Dermis microvascular lymphatic vessel endothelial cell (primary cell): ENCODE measurements around the gene TPRA1. TPM values are rescaled to one million over a fixed set of nuclear protein-coding genes. Genes with fewer than 3 reads are reported as not detected.
A peak's percentile ranks its signal among the peaks of the same experiment; 100 is the strongest.
"Not testable (repeated sequence)": the region's sequence is repeated elsewhere in the genome, so short reads cannot be mapped to it uniquely, and the experiment has no call there.

Source experiments
- DNase-seq, 2 donors: peaks; one replicate each; pipeline versions ENCODE4 v3.0.0 to v3.0.0-alpha.2; 2010; ENCODE audit warnings: low read depth in 2 of 2
- total RNA-seq: library from RNA; depleted of rRNA; stranded (reverse); fragments of >200 nt; gene quantifications from 2 replicates; pipeline ENCODE4 v1.2.1, GENCODE V29; 2014

The TPRA1 gene
- total RNA-seq, 1 donor from 2014 or later: 23.1 TPM

DNA sequence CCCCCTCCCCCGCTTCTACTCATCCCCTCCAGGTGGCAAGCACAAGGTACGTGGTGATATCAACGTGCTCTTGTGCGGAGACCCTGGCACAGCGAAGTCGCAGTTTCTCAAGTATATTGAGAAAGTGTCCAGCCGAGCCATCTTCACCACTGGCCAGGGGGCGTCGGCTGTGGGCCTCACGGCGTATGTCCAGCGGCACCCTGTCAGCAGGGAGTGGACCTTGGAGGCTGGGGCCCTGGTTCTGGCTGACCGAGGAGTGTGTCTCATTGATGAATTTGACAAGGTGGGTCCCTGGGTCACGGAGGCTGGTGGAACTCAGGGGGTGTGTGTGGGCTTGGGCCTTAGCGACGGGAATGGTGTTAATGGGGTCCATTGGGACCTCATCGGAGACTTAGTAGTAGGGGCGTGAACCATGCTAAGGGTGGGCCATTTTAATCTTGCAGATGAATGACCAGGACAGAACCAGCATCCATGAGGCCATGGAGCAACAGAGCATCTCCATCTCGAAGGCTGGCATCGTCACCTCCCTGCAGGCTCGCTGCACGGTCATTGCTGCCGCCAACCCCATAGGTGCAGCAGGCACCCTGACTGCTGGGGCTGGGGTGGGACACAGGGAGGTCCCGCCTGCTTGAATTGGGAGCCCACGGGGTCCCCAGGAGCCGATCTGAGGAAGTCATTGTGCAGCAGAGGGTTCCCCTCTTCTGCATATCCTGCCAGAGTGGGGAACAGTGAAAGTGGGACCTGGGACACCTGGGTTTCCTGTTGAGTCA lies 26.5 kb upstream of the TPRA1 start:
- DNase-seq: no peak

DNA sequence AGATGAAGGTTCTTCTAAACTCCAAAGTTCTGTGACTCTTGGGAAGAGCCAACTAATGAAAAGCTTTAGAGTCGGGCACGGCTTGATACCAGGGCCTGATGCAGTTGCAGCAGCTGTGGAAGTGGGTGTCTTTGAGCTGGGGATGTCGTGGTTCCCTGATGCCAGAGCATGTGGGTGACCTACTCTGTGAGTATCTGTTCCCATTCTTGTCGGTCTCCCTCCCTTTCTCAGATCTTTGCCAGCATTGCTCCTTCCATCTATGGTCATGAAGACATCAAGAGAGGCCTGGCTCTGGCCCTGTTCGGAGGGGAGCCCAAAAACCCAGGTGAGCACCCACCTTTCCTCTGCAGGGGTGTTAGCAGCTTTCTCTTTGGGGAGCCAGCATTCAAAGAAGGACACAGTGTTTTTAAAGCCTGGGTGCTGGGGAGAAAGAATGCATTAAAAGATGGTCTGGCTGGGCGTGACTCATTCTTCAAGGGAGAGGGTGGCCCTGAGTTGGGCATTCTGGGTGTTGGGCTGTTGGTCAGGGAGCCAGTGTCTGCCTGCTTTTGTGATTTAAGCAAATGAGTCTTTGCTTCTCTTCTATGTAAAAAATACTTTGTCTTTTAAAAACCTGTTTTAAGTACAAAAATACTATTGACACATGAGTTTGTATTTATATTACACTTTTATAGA lies 25.2 kb upstream of the TPRA1 start:
- DNase-seq: no peak

- no peak for DNase-seq
Measured at GRCh38 chr3:127614928-127615589, 24.5 kb upstream of the TPRA1 start.

- DNase-seq: no peak
Measured at GRCh38 chr3:127613406-127613805, 22.9 kb upstream of the TPRA1 start.

- peak in 1 of 2 donors; percentile 62 for DNase-seq
Measured at GRCh38 chr3:127612966-127613365, 22.4 kb upstream of the TPRA1 start.

- no peak for DNase-seq
Measured at GRCh38 chr3:127611251-127611650, 20.7 kb upstream of the TPRA1 start.

GRCh38 chr3:127610105-127610504 lies 19.6 kb upstream of the TPRA1 start:
- DNase-seq: no peak

- no peak for DNase-seq
Measured at GRCh38 chr3:127608362-127608718, 17.8 kb upstream of the TPRA1 start.

DNA sequence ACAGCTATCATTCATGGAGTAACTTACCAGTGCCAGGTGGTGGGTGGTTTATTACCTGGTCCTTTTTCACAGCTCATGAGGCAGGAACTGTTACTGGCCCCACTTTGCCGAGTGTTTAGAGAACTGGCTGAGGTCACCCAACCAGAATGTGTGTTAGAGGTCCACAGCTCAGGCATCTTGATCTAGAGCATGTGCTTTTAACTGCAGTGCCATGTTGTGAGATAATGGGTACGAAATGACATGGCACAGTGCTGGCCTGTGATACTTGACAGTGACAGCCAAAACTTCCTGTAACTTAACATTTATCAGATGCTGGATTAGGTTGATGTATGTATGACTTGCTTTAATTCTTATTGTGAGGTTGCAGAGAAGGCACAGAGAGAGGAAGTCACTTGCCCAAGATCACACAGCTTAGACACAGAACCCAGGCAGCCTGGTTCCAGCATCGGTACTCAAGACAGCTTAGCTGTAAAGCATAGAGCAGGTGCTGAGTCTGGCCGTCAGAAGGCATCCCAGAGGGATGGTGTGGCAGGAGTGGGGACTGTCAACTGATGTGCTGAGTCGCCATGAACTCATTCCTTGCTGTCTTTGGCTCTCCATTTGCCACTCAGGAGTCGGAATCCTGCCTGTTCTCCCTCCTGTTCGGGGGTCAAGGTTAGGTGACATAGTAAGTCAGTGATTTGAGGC lies 17.3 kb upstream of the TPRA1 start:
- no peak for DNase-seq

- DNase-seq: no peak
Measured at GRCh38 chr3:127606981-127607595, 16.6 kb upstream of the TPRA1 start.

DNA sequence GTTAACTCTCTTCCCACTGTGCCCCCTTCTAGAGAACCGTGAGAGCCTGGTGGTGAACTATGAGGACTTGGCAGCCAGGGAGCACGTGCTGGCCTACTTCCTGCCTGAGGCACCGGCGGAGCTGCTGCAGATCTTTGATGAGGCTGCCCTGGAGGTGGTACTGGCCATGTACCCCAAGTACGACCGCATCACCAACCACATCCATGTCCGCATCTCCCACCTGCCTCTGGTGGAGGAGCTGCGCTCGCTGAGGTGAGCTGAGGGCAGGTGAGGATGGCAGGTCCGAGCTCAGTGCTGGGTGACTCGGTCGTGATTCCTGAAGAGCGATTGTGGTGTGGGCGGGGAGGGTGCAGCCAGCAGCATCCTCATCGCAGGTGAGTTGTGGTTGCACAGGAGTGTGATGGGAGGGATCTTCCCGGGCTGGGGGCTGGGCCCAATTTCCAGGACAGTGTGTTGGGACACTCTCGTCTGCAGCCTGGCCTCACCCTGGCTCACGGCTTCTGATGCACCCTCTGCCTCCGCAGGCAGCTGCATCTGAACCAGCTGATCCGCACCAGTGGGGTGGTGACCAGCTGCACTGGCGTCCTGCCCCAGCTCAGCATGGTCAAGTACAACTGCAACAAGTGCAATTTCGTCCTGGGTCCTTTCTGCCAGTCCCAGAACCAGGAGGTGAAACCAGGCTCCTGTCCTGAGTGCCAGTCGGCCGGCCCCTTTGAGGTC lies 15.7 kb upstream of the TPRA1 start:
- DNase-seq: no peak

GRCh38 chr3:127605547-127605946 lies 15.0 kb upstream of the TPRA1 start:
- DNase-seq: not testable (repeated sequence)

DNA sequence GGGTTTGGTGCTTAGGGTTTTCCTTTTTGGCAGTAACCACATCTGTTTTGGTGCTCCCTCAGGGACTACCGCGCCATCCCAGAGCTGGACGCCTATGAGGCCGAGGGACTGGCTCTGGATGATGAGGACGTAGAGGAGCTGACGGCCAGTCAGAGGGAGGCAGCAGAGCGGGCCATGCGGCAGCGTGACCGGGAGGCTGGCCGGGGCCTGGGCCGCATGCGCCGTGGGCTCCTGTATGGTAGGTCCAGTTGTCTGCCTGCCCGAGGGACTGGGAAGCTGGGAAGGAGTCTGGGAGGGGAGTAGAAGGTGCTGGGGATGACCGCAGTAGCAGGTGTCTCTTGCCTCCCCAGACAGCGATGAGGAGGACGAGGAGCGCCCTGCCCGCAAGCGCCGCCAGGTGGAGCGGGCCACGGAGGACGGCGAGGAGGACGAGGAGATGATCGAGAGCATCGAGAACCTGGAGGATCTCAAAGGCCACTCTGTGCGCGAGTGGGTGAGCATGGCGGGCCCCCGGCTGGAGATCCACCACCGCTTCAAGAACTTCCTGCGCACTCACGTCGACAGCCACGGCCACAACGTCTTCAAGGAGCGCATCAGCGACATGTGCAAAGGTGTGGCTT lies 14.1 kb upstream of the TPRA1 start:
- DNase-seq: no peak

DNA sequence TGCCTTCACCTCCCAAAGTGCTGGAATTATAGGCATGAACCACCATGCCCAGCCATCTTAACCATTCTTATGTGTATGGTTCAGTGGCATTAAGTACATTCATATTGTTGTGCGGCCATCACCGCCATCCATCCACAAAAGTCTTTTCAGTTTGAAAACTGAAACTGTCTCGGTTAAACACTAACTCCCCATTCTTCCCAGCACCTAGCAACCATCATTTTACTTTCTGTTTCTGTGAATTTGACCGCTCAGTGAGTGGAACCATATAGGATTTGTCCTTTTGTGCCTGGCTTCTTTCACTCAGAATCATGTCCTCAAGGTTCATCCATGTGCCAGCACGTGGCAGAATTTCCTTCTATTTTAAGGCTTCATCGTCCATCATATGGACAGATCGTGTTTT lies 13.5 kb upstream of the TPRA1 start:
- no peak for DNase-seq

DNA sequence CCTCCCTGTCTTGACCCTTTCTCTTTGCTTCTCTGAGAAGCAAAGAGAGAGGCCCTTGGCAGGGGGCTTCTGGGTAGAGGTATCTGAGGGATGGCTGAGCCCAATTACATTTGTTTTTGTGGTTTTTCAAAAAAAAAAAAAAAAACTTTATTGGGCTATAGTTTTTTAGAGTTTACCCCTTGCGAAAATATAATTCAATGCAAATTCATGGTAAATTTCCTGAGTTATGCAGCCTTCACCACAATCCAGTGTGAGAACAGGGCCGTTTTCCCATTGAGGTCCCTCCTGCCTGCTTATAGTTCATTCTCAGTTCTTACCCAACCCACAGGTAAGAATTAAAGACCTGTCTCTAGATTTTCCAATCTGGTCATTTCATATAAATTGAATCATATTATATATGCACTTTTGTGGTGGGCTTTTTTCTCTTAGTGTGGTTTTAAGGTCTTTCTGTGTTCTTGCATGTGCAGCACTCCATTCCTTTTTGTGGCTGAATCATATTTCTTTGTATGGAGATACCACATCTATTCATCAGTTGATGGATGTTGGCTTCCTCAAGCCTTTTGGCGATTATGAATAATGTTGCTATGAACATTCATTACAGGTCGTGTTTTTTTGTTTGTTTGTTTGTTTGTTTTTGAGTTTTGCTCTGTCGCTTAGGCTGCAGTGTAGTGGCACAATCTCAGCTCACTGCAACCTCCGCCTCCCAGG lies 10.4 kb upstream of the TPRA1 start:
- no peak for DNase-seq

DNA sequence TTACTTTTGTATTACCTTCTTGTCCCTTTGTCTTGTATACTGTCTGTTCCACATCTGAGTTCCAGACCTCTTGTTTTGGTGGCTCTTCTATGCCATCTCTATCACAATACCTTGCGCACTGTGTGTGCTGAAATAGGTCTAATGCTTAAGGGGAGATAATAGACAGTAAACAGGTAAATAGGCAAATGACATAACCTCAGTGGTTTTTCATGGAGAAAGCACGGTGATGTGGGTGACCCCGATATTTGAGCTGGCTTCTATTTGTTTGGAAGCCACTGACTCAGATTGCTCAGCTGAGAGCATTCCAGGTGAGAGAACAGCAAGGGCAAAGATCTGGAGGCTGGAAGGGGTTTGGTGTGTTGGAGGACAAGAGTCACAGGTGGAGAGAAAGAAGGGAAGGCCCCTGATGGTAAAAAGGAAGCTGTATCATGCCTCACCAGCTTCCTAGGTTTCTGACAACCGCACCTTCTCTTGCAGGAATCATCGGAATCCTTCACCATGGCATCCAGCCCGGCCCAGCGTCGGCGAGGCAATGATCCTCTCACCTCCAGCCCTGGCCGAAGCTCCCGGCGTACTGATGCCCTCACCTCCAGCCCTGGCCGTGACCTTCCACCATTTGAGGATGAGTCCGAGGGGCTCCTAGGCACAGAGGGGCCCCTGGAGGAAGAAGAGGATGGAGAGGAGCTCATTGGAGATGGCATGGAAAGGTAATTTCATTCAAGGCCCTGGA lies 8.5 kb upstream of the TPRA1 start:
- DNase-seq: no peak

- DNase-seq: no peak
Measured at GRCh38 chr3:127597020-127597771, 6.7 kb upstream of the TPRA1 start.

DNA sequence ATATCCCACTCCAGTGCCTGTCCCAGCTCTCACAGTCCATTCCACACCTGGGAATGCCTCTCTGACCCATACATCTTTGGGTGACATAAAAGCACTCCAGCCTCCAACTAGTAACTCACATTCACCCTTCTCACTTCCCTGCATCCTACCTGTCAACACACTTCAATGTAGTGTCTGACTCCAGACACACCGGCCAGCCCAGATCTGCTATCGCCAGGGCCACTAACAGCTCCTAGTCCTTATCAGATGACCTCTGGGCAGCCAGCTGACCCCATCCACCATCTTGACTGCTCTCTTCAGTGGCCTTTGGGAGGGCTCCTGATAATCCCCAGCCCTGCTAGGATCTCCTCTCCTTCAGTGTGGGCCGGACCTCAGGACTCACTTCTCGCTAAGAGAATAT lies 4.8 kb upstream of the TPRA1 start:
- DNase-seq: no peak

GRCh38 chr3:127593178-127593577 lies 2.6 kb upstream of the TPRA1 start:
- DNase-seq: no peak
